Ishikawa (cell line): Measurements from ENCODE around the gene CDC42BPA.

ENCODE experiments used
- CEBPB ChIP-seq: IDR thresholded peaks from 2 replicates; pipeline ENCODE4 v1.6.1; 2012
- CREB1 ChIP-seq: IDR thresholded peaks from 2 replicates; pipeline ENCODE4 v1.6.1; 2012; ENCODE audit warnings: low read depth
- EGR1 ChIP-seq: IDR thresholded peaks from 2 replicates; pipeline ENCODE4 v1.6.1; 2012
- EP300 ChIP-seq: IDR thresholded peaks from 2 replicates; pipeline ENCODE4 v1.6.1; 2012; ENCODE audit warnings: borderline replicate concordance
- FOXM1 ChIP-seq: IDR thresholded peaks from 2 replicates; pipeline ENCODE4 v1.6.1; 2012; ENCODE audit warnings: low read depth, borderline replicate concordance
- NFIC ChIP-seq: IDR thresholded peaks from 2 replicates; pipeline ENCODE4 v1.6.1; 2012
- RAD21 ChIP-seq: IDR thresholded peaks from 2 replicates; pipeline ENCODE4 v1.6.1; 2012; ENCODE audit warnings: low read depth
- TAF1 ChIP-seq: IDR thresholded peaks from 2 replicates; pipeline ENCODE4 v1.6.1; 2012; ENCODE audit warnings: low read depth, mild to moderate bottlenecking
- TCF12 ChIP-seq: IDR thresholded peaks from 2 replicates; pipeline ENCODE4 v1.6.1; 2012; ENCODE audit warnings: low read depth
- TEAD4 ChIP-seq: IDR thresholded peaks from 2 replicates; pipeline ENCODE4 v1.6.1; 2012
- YY1 ChIP-seq: IDR thresholded peaks from 2 replicates; pipeline ENCODE4 v1.6.1; 2012; ENCODE audit warnings: low read depth
- ZBTB7A ChIP-seq: IDR thresholded peaks from 2 replicates; pipeline ENCODE4 v1.6.1; 2012; ENCODE audit warnings: low read depth
- TF ChIP-seq, protein P1 (sequence below): IDR thresholded peaks from 2 replicates; pipeline ENCODE4 v1.6.1; 2012
- TF ChIP-seq, protein P2 (sequence below): IDR thresholded peaks from 2 replicates; pipeline ENCODE4 v1.6.1; 2012; ENCODE audit warnings: low read depth, mild to moderate bottlenecking
- TF ChIP-seq, protein P3 (sequence below): IDR thresholded peaks from 2 replicates; pipeline ENCODE4 v1.6.1; 2012

CDC42BPA gene

DNA sequence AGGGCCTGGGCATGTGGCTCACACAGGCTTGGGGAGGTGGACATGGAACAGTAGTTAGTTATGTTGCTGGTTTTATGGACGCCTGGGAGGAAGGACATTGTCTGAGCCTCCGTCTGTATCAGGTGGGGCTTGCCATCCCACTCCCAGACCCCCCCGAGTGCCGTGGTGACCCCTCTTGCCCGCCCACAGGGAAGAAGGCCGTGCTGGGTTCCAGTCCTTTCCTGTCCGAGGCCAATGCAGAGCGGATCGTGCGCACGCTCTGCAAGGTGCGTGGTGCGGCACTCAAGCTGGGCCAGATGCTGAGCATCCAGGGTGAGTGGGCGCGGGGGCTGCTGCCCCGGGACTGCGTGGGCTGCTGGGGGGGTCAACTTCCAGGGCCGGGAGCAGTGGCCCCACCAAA is 336.5 kb downstream of the CDC42BPA start:
- TF ChIP-seq, protein P1, sequence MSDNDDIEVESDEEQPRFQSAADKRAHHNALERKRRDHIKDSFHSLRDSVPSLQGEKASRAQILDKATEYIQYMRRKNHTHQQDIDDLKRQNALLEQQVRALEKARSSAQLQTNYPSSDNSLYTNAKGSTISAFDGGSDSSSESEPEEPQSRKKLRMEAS, result no peak
- TF ChIP-seq NFIC (no peak), FOXM1 (no peak), TEAD4 (no peak), EP300 (no peak), TCF12 (no peak)

DNA sequence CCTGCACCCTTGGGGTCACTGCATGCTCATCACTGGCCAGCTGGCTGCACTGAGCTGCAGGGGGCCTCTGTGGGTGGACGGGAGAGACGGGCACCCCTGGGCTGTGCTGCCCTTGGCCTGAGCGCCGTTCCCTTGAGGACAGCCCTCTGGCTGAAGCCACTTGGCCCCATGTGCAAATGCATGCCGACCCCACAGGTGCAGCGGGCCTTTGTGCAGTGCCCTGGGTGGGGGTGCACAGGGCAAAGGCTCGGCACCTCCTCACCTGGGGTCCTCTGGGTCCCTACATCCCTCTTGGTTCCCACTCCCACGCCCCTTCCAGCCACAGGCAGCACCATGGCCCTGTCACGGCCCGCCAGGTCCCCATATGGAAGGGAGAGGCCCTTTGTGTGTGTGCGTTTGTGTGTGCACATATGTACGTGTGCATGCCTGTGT is 336.9 kb downstream of the CDC42BPA start:
- TF ChIP-seq, protein P2, sequence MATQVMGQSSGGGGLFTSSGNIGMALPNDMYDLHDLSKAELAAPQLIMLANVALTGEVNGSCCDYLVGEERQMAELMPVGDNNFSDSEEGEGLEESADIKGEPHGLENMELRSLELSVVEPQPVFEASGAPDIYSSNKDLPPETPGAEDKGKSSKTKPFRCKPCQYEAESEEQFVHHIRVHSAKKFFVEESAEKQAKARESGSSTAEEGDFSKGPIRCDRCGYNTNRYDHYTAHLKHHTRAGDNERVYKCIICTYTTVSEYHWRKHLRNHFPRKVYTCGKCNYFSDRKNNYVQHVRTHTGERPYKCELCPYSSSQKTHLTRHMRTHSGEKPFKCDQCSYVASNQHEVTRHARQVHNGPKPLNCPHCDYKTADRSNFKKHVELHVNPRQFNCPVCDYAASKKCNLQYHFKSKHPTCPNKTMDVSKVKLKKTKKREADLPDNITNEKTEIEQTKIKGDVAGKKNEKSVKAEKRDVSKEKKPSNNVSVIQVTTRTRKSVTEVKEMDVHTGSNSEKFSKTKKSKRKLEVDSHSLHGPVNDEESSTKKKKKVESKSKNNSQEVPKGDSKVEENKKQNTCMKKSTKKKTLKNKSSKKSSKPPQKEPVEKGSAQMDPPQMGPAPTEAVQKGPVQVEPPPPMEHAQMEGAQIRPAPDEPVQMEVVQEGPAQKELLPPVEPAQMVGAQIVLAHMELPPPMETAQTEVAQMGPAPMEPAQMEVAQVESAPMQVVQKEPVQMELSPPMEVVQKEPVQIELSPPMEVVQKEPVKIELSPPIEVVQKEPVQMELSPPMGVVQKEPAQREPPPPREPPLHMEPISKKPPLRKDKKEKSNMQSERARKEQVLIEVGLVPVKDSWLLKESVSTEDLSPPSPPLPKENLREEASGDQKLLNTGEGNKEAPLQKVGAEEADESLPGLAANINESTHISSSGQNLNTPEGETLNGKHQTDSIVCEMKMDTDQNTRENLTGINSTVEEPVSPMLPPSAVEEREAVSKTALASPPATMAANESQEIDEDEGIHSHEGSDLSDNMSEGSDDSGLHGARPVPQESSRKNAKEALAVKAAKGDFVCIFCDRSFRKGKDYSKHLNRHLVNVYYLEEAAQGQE, result no peak
- TF ChIP-seq TEAD4 (no peak), YY1 (no peak), RAD21 (no peak), EP300 (no peak), EGR1 (no peak), ZBTB7A (no peak), CEBPB (no peak)
- TF ChIP-seq, protein P1, result no peak

DNA sequence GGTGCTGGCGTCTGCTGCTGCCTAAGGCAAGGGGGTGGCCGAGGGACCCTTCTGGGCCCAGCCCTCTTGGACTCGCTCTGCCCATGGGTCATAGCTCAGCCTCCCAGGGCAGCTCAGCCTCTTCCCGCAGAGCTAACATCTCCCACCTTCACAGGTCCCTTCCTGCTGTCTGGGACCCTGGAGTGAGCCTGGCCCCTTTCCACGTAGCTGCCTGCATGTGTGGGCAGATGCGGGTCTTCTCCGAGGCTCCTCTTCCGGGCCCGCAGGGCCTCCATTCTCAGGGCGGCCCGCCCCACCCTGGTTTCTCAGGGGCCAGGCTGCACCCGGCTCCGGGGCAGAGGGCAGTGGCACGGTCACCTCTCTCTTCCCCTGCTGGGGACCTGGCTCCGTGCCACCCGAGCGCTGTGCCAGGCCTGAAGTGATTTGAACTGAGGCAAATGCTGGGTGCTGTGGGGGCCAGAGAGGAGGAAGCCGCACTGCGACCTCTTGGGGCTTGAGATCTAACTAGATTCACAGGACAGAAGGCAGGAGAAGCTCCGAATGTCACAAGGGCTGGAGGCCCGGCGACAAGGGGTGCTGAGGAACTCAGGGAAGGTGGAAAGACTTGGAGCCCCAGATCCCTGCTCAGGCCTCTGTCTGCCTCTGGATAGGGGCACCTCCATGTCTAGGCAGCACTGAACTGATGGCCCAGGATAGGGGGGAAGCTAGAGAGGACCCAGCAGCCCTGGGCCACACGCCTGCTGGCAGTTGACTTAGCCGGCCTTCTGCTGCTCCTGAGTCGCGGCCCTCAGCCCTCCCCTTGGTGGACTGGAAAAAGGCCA is 337.5 kb downstream of the CDC42BPA start:
- no peak for TF ChIP-seq CEBPB
- TF ChIP-seq ZBTB7A, result no peak
- TF ChIP-seq EP300, result no peak
- TF ChIP-seq TAF1, result no peak
- no peak for TF ChIP-seq NFIC
- no peak for TF ChIP-seq RAD21
- no peak for TF ChIP-seq EGR1
- TF ChIP-seq FOXM1, result no peak
- TF ChIP-seq, protein P3, sequence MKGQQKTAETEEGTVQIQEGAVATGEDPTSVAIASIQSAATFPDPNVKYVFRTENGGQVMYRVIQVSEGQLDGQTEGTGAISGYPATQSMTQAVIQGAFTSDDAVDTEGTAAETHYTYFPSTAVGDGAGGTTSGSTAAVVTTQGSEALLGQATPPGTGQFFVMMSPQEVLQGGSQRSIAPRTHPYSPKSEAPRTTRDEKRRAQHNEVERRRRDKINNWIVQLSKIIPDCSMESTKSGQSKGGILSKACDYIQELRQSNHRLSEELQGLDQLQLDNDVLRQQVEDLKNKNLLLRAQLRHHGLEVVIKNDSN, result no peak
- TF ChIP-seq YY1, result no peak
- no peak for TF ChIP-seq CREB1
- no peak for TF ChIP-seq TEAD4
- TF ChIP-seq, protein P1, result no peak
- TF ChIP-seq, protein P2, result no peak
- no peak for TF ChIP-seq TCF12

DNA sequence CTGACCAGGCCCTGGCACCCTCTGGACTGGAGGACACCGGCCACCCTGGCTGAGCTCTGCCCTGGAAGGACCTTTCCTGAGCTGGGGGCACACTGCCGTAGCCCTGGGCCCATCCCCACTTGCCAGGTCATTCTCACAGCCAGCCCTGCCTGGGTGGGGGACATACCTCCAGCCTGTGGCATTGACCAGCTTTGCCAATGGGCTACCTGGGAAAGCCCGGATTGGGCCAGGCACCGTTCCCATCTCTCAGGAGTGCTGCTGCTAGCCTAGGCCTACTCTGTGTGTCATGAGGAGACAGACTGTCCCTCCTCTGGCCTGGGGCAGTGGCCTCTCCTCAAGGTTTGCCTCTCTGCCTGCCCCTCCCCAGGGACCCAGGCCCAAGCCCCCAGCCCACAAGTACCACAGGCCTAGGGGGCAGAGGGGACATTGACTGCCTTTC is 338.2 kb downstream of the CDC42BPA start:
- TF ChIP-seq ZBTB7A (no peak), RAD21 (no peak), FOXM1 (no peak), EGR1 (no peak), CEBPB (no peak), TEAD4 (no peak), TAF1 (no peak), NFIC (no peak), YY1 (no peak), TCF12 (no peak), EP300 (no peak)
- TF ChIP-seq, protein P1, result no peak
- TF ChIP-seq, protein P2, result no peak
- TF ChIP-seq, protein P3, result no peak
